Gastrocnemius medialis (tissue), 4 donors: ENCODE results near the gene STK4.

Experiments used
- CTCF ChIP-seq, 5 experiments: fragments of 450-650 bp in 3 of 5; fragments of 200-600 bp in 2 of 5; sonication (generic) in 2 of 5; IDR thresholded peaks in 4 of 5; conservative IDR thresholded peaks in 1 of 5; 1 replicate in 4 of 5; 2 replicates in 1 of 5; pipeline ENCODE4 v1.5.1; 2016 to 2019; ENCODE audit warnings: antibody characterized with exemption in 5 of 5, mild to moderate bottlenecking in 3 of 5, moderate library complexity in 3 of 5
- POLR2A ChIP-seq, 2 donors: fragments of 450-650 bp; IDR thresholded peaks; one replicate each; pipeline ENCODE4 v1.6.1; 2017; ENCODE audit warnings: antibody characterized with exemption in 2 of 2, mild to moderate bottlenecking in 2 of 2, moderate library complexity in 2 of 2

GRCh38 chr20:45032781-45033180, 66.5 kb downstream of the STK4 start:
- TF ChIP-seq CTCF (IDR thresholded peaks at IDR 0.05 in 4 of 5, conservative IDR thresholded peaks at IDR 0.05 in 1 of 5) (no peak), POLR2A (IDR thresholded peaks at IDR 0.05) (no peak)
